ENCODE measurements around the gene GLIS1. TPM values are rescaled to one million over a fixed set of nuclear protein-coding genes. Genes with fewer than 3 reads are reported as not detected.

Gene GLIS1
- total and polyA plus RNA-seq, 2 of the 8 experiments (the other 6 are each of a cell fraction or from before 2014, with no cell fraction given), result 0.15 to 0.22 TPM

- Histone ChIP-seq H3K36me3 (ENCODE audit: control insufficient read depth in 2 of 4, insufficient read depth in 4 of 4, low read length in 3 of 4) (no peaks in the 10 kb centered on the region), H4K91ac (replicated peaks; ENCODE audit: insufficient read length, low read length) (no peak overlapping the region), H3K23ac (ENCODE audit: insufficient read length) (no peak overlapping the region), H3K56ac (replicated peaks; ENCODE audit: insufficient read length, low read depth, low read length) (no peak overlapping the region), H2BK12ac (ENCODE audit: low read depth, low read length) (no peak overlapping the region), H3K79me2 (ENCODE audit: control insufficient read depth in 1 of 2, insufficient read depth in 2 of 2, low read length in 2 of 2) (no peaks in the 10 kb centered on the region), H3K14ac (ENCODE audit: insufficient read length) (no peak overlapping the region), H3K18ac (ENCODE audit: extremely low read depth, low read length) (no peak overlapping the region), H3K4me1 (replicated peaks in 1 of 4; ENCODE audit: control insufficient read depth in 3 of 4, insufficient read depth in 4 of 4, low read length in 3 of 4) (peaks cover 0 to under 1% (median under 1%) of the 10 kb centered on the region in 4 experiments; a peak in 4 of 7 replicates), H3K27ac (ENCODE audit: low read depth, low read length) (no peak overlapping the region), H3K23me2 (ENCODE audit: low read depth, low read length) (no peaks in the 10 kb centered on the region), H4K20me1 (replicated peaks in 1 of 2; ENCODE audit: control insufficient read depth in 1 of 2, insufficient read depth in 2 of 2, low read length in 2 of 2) (no peaks in the 10 kb centered on the region), H2AFZ (ENCODE audit: low read length) (no peak overlapping the region), H2AK5ac (ENCODE audit: low read depth, low read length) (no peak overlapping the region), H3K4me2 (ENCODE audit: insufficient read depth in 1 of 2, low read depth in 2 of 2, low read length in 2 of 2) (no peak overlapping the region), H4K5ac (ENCODE audit: insufficient read length, low read depth, low read length) (no peak overlapping the region), H2BK120ac (replicated peaks; ENCODE audit: low read depth, low read length) (no peak overlapping the region), H3K27me3 (replicated peaks in 1 of 4; ENCODE audit: control insufficient read depth in 3 of 4, extremely low read depth in 1 of 4, insufficient read depth in 3 of 4, low read length in 3 of 4) (no peaks in the 10 kb centered on the region; a peak in 1 of 7 replicates), H2BK15ac (ENCODE audit: low read length) (no peak overlapping the region), H3K79me1 (ENCODE audit: low read depth, low read length) (no peaks in the 10 kb centered on the region), H2BK5ac (ENCODE audit: low read depth, low read length) (no peak overlapping the region), H3K9me3 (ENCODE audit: insufficient read depth in 2 of 2, low read depth in 1 of 2, low read length in 1 of 2) (no peaks in the 10 kb centered on the region), H3K9ac (replicated peaks in 1 of 4; ENCODE audit: extremely low read depth in 1 of 4, low read depth in 3 of 4, low read length in 3 of 4) (no peak overlapping the region), H3K4me3 (ENCODE audit: extremely low read depth in 1 of 4, insufficient read depth in 2 of 4, low read depth in 3 of 4, low read length in 4 of 4) (no peak overlapping the region), H2BK20ac (ENCODE audit: low read length) (no peak overlapping the region), H4K8ac (ENCODE audit: extremely low read depth, insufficient read depth, low read length) (no peak overlapping the region), H3K4ac (replicated peaks; ENCODE audit: insufficient read length, low read depth, low read length) (no peak overlapping the region)
- 89% methylated on average over 4 of the region's 4 CpGs; no CpG with 5 or more reads in 1 of the 2 experiments for whole genome bisulfite sequencing, 2 experiments (ENCODE audit: extremely low coverage in 1 of 2, insufficient coverage in 1 of 2, insufficient read length in 1 of 2, insufficient replicate concordance in 2 of 2, low coverage in 1 of 2, low lambda C conversion rate in 2 of 2, missing lambda C conversion rate in 1 of 2)
- ChIA-PET CTCF (ENCODE audit: partially characterized antibody) (interaction anchor here (0.6 to 17.1 kb wide), 7 partner anchors 13 to 523 kb away, joined by 3 to 264 read pairs (median 4); no protein-coding TSS in a partner anchor), POLR2A (ENCODE audit: partially characterized antibody) (no interaction called here)
- DNase-seq (ENCODE audit: low read depth in 1 of 2, low spot score in 2 of 2) (no peak), FAIRE-seq (no peak)
- no peak for TF ChIP-seq JUN (IDR thresholded peaks at IDR 0.05; ENCODE audit: low read depth, low read length)
- TF ChIP-seq SRF (IDR thresholded peaks at IDR 0.05; ENCODE audit: low read depth, low read length), result no peak
- no peak for TF ChIP-seq HDAC6 (IDR thresholded peaks at IDR 0.05; ENCODE audit: low read depth, low read length)
- TF ChIP-seq CBX8 (IDR thresholded peaks at IDR 0.05; ENCODE audit: borderline replicate concordance, low read depth, low read length), result no peak
- no peak for TF ChIP-seq TCF12 (IDR thresholded peaks at IDR 0.05; ENCODE audit: low read depth, low read length)
- no peak for TF ChIP-seq RBBP5 (IDR thresholded peaks at IDR 0.05; ENCODE audit: borderline replicate concordance, low read depth, low read length)
- no peak for TF ChIP-seq RNF2 (IDR thresholded peaks at IDR 0.05; ENCODE audit: borderline replicate concordance, low read depth, low read length, missing control alignments, poor library complexity, severe bottlenecking)
- TF ChIP-seq PHF8 (conservative IDR thresholded peaks at IDR 0.05; ENCODE audit: low read depth, low read length), result no peak
- no peak for TF ChIP-seq HDAC2 (IDR thresholded peaks at IDR 0.05; ENCODE audit: borderline replicate concordance in 1 of 2, low read depth in 2 of 2, low read length in 2 of 2)
- TF ChIP-seq ZNF274 (IDR thresholded peaks at IDR 0.05; ENCODE audit: borderline replicate concordance, extremely low read depth, low read length), result no peak
- TF ChIP-seq SP4 (IDR thresholded peaks at IDR 0.05; ENCODE audit: low read length), result no peak
- no peak for TF ChIP-seq TAF7 (optimal IDR thresholded peaks at IDR 0.05; ENCODE audit: borderline replicate concordance, low read depth, low read length)
- TF ChIP-seq POU5F1 (IDR thresholded peaks at IDR 0.05; ENCODE audit: low read depth, low read length), result no peak
- no peak for TF ChIP-seq POLR2AphosphoS5 (IDR thresholded peaks at IDR 0.05; ENCODE audit: low read depth, low read length)
Observed at GRCh38 chr1:53598966-53599365, 140.0 kb downstream of the GLIS1 start.

All from H1 (cell line).